Sciatic nerve (tissue), 2 donors: ENCODE data around the gene ZNF280B. TPM values are rescaled to one million over a fixed set of nuclear protein-coding genes. Genes with fewer than 3 reads are reported as not detected.
A peak's percentile ranks its signal among the peaks of the same experiment; 100 is the strongest.
"Not testable (repeated sequence)": the region's sequence is repeated elsewhere in the genome, so short reads cannot be mapped to it uniquely, and the experiment has no call there.

Experiments
- ATAC-seq: fragments of 200-7000 bp; cut with Tn5 transposase; one replicate; pipeline ENCODE4 v1.9.1; 2020; ENCODE audit warnings: mild to moderate bottlenecking, moderate library complexity
- DNase-seq: peaks from one replicate; pipeline ENCODE4 v3.0.0-alpha.2; 2020; ENCODE audit warnings: low spot score
- intact Hi-C: fragments of 100-400 bp; cut with DNase I; formaldehyde crosslinking; loops from one replicate; pipeline ENCODE4 v1.14.2; 2022
- total RNA-seq: library from RNA; stranded (reverse); fragmentation: NEBNext Ultra II Directional; extraction: Animal tissue kit (Norgen Biotek cat#: 25700); gene quantifications from one replicate; pipeline ENCODE4 v1.2.1, GENCODE V29; 2021
- donor health status: DM: no; HTN: no; CAD: no.
- donor health status: DM: no; HTN: no; CAD: no.

ZNF280B gene
- total RNA-seq, 1 donor from 2014 or later: 0.45 TPM

- DNase-seq (no peak), ATAC-seq (peak; percentile 75)
These were observed 58.2 kb downstream of the ZNF280B start for GRCh38 chr22:22450343-22450839.

GRCh38 chr22:22449819-22450218, 58.7 kb downstream of the ZNF280B start:
- ATAC-seq (no peak), DNase-seq (no peak)
- intact Hi-C loops: no loop called here

More at GRCh38 chr22:22450343-22450839, 58.2 kb downstream of the ZNF280B start:
- intact Hi-C loops: no loop called here

GRCh38 chr22:22446517-22446916, 62.0 kb downstream of the ZNF280B start:
- ATAC-seq (no peak), DNase-seq (no peak)
- intact Hi-C loops: no loop called here

- ATAC-seq, intact Hi-C loops, DNase-seq: not testable (repeated sequence)
These were observed 64.4 kb downstream of the ZNF280B start for GRCh38 chr22:22444007-22444589.

GRCh38 chr22:22442928-22443709, 65.4 kb downstream of the ZNF280B start:
- intact Hi-C loops: no loop called here
- ATAC-seq (no peak), DNase-seq (no peak)

GRCh38 chr22:22441626-22442025, 66.9 kb downstream of the ZNF280B start:
- DNase-seq, ATAC-seq, intact Hi-C loops: not testable (repeated sequence)

- intact Hi-C loops: no loop called here
- ATAC-seq (no peak), DNase-seq (no peak)
These were observed 68.4 kb downstream of the ZNF280B start for GRCh38 chr22:22440188-22440587.

Other genes starting within 250 kb of the ZNF280B start
- not detected for gene ZNF280A, start 11.5 kb upstream of the ZNF280B start, total RNA-seq
- gene PRAME, start 50.5 kb upstream of the ZNF280B start, total RNA-seq: 0.27 TPM
- gene GGTLC2, start 135.9 kb upstream of the ZNF280B start, total RNA-seq: not detected